Naive thymus-derived CD8-positive, alpha-beta T cell (primary cell): ENCODE data around the gene MIPEP. TPM values are rescaled to one million over a fixed set of nuclear protein-coding genes. Genes with fewer than 3 reads are reported as not detected.
A peak's percentile ranks its signal among the peaks of the same experiment; 100 is the strongest.

Experiments
- ATAC-seq, 2 donors: fragments of 150-1000 bp; cut with Tn5 transposase in 1 of 2; sonication (Bioruptor Pico), chemical (Tn5 transposase) in 1 of 2; 1 replicate in 1 of 2; 2 replicates in 1 of 2; pipeline ENCODE4 v1.10.0; 2021; ENCODE audit warnings: mild to moderate bottlenecking in 2 of 2, moderate library complexity in 2 of 2
- POLR2A ChIA-PET: fragments of 350-600 bp; sonication (Branson Sonifier 250); formaldehyde crosslinking; loops from one replicate; lab custom pipeline; 2021; ENCODE audit warnings: antibody characterized with exemption; lab: Charles Lee
- DNase-seq, 10 donors: peaks; one replicate each; pipeline versions ENCODE4 v3.0.0 to v3.0.0-alpha.2; 2020 to 2022
- H3K27ac Mint-ChIP-seq, 10 donors: one replicate each; pipeline ENCODE4 v1.8.0; 2020 to 2022; ENCODE audit warnings: mild to moderate bottlenecking in 10 of 10, mixed read lengths in 10 of 10, moderate library complexity in 4 of 10, inconsistent platforms in 1 of 10
- H3K27me3 Mint-ChIP-seq, 5 donors: one replicate each; pipeline ENCODE4 v1.8.0; 2021 to 2022; ENCODE audit warnings: mixed read lengths in 5 of 5
- H3K36me3 Mint-ChIP-seq, 3 donors: one replicate each; pipeline ENCODE4 v1.8.0; 2020 to 2022; ENCODE audit warnings: mixed read lengths in 3 of 3, mild to moderate bottlenecking in 2 of 3, inconsistent platforms in 1 of 3
- H3K4me1 Mint-ChIP-seq, 4 donors: one replicate each; pipeline ENCODE4 v1.8.0; 2021 to 2022; ENCODE audit warnings: mixed read lengths in 4 of 4
- H3K4me3 Mint-ChIP-seq, 10 donors: one replicate each; pipeline ENCODE4 v1.8.0; 2020 to 2022; ENCODE audit warnings: mild to moderate bottlenecking in 10 of 10, mixed read lengths in 10 of 10, moderate library complexity in 6 of 10, inconsistent platforms in 1 of 10
- H3K9me3 Mint-ChIP-seq, 9 donors: one replicate each; pipeline ENCODE4 v1.8.0; 2020 to 2022; ENCODE audit warnings: mixed read lengths in 9 of 9, mild to moderate bottlenecking in 3 of 9, inconsistent platforms in 1 of 9, moderate library complexity in 1 of 9
- polyA plus RNA-seq, 3 donors: library from polyadenylated mRNA; unstranded; fragments of 300-500 nt; fragmentation: Illumina TruSeq; gene quantifications; one replicate each; pipeline ENCODE4 v1.2.3, GENCODE V29; 2021
- total RNA-seq, 8 experiments: library from RNA in 2 of 8; stranded (reverse) in 2 of 8; gene quantifications; one replicate each; pipeline ENCODE4 v1.2.3 and lab custom pipeline; 2021 to 2026

The MIPEP gene
- total and polyA plus RNA-seq, 5 experiments from 2014 or later: 9.4 to 16.6 (median 14.0) TPM

GRCh38 chr13:23859455-23859854, 29.7 kb downstream of the MIPEP start:
- Mint-ChIP-seq H3K9me3 (no peaks in the 10 kb centered on the region), H3K4me1 (peaks cover 0 to 6% (median 0%) of the 10 kb centered on the region in 4 donors), H3K36me3 (peaks cover 0 to 63% (median 33%) of the 10 kb centered on the region in 3 donors), H3K27me3 (no peaks in the 10 kb centered on the region), H3K4me3 (no peak overlapping the region), H3K27ac (no peak overlapping the region)
- ATAC-seq: no peak
- POLR2A ChIA-PET: no interaction called here
- no peak for DNase-seq

- Mint-ChIP-seq H3K36me3 (peaks cover 0 to 65% (median 31%) of the 10 kb centered on the region in 3 donors), H3K9me3 (no peaks in the 10 kb centered on the region), H3K27me3 (no peaks in the 10 kb centered on the region), H3K27ac (peak overlapping the region in 1 of 10 donors; percentile 31), H3K4me1 (peaks cover 0 to 6% (median 0%) of the 10 kb centered on the region in 4 donors), H3K4me3 (no peak overlapping the region)
- DNase-seq (no peak), ATAC-seq (no peak)
- POLR2A ChIA-PET: interaction anchor here (0.6 kb wide), 1 partner anchor 82 kb away, joined by 3 read pairs; no protein-coding TSS in a partner anchor
Observed at GRCh38 chr13:23858546-23858945, 30.7 kb downstream of the MIPEP start.

GRCh38 chr13:23856008-23856750, 33.0 kb downstream of the MIPEP start:
- POLR2A ChIA-PET: no interaction called here
- Mint-ChIP-seq H3K9me3 (no peaks in the 10 kb centered on the region), H3K4me3 (no peak overlapping the region), H3K36me3 (peaks cover 0 to 59% (median 27%) of the 10 kb centered on the region in 3 donors), H3K27me3 (no peaks in the 10 kb centered on the region), H3K4me1 (peaks cover 0 to 6% (median 0%) of the 10 kb centered on the region in 4 donors), H3K27ac (peak overlapping the region in 2 of 10 donors; percentile 24 to 35)
- ATAC-seq (no peak), DNase-seq (no peak)

GRCh38 chr13:23855360-23855759, 33.8 kb downstream of the MIPEP start:
- Mint-ChIP-seq H3K9me3 (no peaks in the 10 kb centered on the region), H3K4me1 (peaks cover 0 to 5% (median 0%) of the 10 kb centered on the region in 4 donors), H3K27me3 (no peaks in the 10 kb centered on the region), H3K4me3 (no peak overlapping the region), H3K36me3 (peaks cover 5 to 60% (median 30%) of the 10 kb centered on the region in 3 donors), H3K27ac (no peak overlapping the region)
- ATAC-seq (no peak), DNase-seq (no peak)
- POLR2A ChIA-PET: no interaction called here

GRCh38 chr13:23852351-23852750, 36.8 kb downstream of the MIPEP start:
- peaks cover 0 to 22% (median 1%) of the 10 kb centered on the region in 4 donors for H3K4me1 Mint-ChIP-seq
- no peak overlapping the region for H3K27ac Mint-ChIP-seq
- no peak overlapping the region for H3K4me3 Mint-ChIP-seq
- DNase-seq (no peak), ATAC-seq (no peak)
- no peaks in the 10 kb centered on the region for H3K27me3 Mint-ChIP-seq
- POLR2A ChIA-PET: no interaction called here
- H3K9me3 Mint-ChIP-seq: no peaks in the 10 kb centered on the region
- H3K36me3 Mint-ChIP-seq: peaks cover 5 to 47% (median 35%) of the 10 kb centered on the region in 3 donors

GRCh38 chr13:23851106-23851505, 38.1 kb downstream of the MIPEP start:
- Mint-ChIP-seq H3K36me3 (peaks cover 8 to 52% (median 34%) of the 10 kb centered on the region in 3 donors), H3K4me1 (peaks cover 0 to 30% (median 1%) of the 10 kb centered on the region in 4 donors), H3K27me3 (no peaks in the 10 kb centered on the region), H3K27ac (peak overlapping the region in 1 of 10 donors; percentile 13), H3K9me3 (no peaks in the 10 kb centered on the region), H3K4me3 (no peak overlapping the region)
- no peak for ATAC-seq
- no peak for DNase-seq
- POLR2A ChIA-PET: no interaction called here

- Mint-ChIP-seq H3K36me3 (peaks cover 8 to 46% (median 29%) of the 10 kb centered on the region in 3 donors), H3K27ac (peak overlapping the region in 1 of 10 donors; percentile 13), H3K27me3 (no peaks in the 10 kb centered on the region), H3K4me3 (no peak overlapping the region), H3K4me1 (peaks cover 0 to 32% (median 1%) of the 10 kb centered on the region in 4 donors), H3K9me3 (no peaks in the 10 kb centered on the region)
- DNase-seq (no peak), ATAC-seq (no peak)
- POLR2A ChIA-PET: no interaction called here
Observed at GRCh38 chr13:23850134-23850533, 39.1 kb downstream of the MIPEP start.

GRCh38 chr13:23849670-23850069, 39.5 kb downstream of the MIPEP start:
- ATAC-seq (no peak), DNase-seq (no peak)
- POLR2A ChIA-PET: no interaction called here
- no peak overlapping the region for H3K27ac Mint-ChIP-seq
- H3K36me3 Mint-ChIP-seq: peaks cover 8 to 43% (median 28%) of the 10 kb centered on the region in 3 donors
- H3K4me3 Mint-ChIP-seq: no peak overlapping the region
- H3K27me3 Mint-ChIP-seq: no peaks in the 10 kb centered on the region
- H3K9me3 Mint-ChIP-seq: no peaks in the 10 kb centered on the region
- peaks cover 0 to 32% (median 1%) of the 10 kb centered on the region in 4 donors for H3K4me1 Mint-ChIP-seq

- ATAC-seq (no peak), DNase-seq (no peak)
- no peaks in the 10 kb centered on the region for H3K27me3 Mint-ChIP-seq
- POLR2A ChIA-PET: no interaction called here
- no peaks in the 10 kb centered on the region for H3K9me3 Mint-ChIP-seq
- H3K4me3 Mint-ChIP-seq: no peak overlapping the region
- H3K36me3 Mint-ChIP-seq: peaks cover 8 to 39% (median 30%) of the 10 kb centered on the region in 3 donors
- peak overlapping the region in 1 of 10 donors; percentile 63 for H3K27ac Mint-ChIP-seq
- peaks cover 7 to 39% (median 8%) of the 10 kb centered on the region in 4 donors for H3K4me1 Mint-ChIP-seq
Observed at GRCh38 chr13:23848646-23849141, 40.5 kb downstream of the MIPEP start.

- Mint-ChIP-seq H3K27me3 (no peaks in the 10 kb centered on the region), H3K4me1 (peaks cover 9 to 42% (median 10%) of the 10 kb centered on the region in 4 donors), H3K36me3 (peaks cover 8 to 41% (median 31%) of the 10 kb centered on the region in 3 donors), H3K27ac (no peak overlapping the region), H3K9me3 (no peaks in the 10 kb centered on the region), H3K4me3 (no peak overlapping the region)
- DNase-seq (no peak), ATAC-seq (no peak)
- POLR2A ChIA-PET: no interaction called here
Observed at GRCh38 chr13:23848019-23848418, 41.2 kb downstream of the MIPEP start.

GRCh38 chr13:23847497-23847896, 41.7 kb downstream of the MIPEP start:
- H3K27ac Mint-ChIP-seq: peak overlapping the region in 1 of 10 donors; percentile 36

GRCh38 chr13:23845105-23845725, 44.0 kb downstream of the MIPEP start:
- ATAC-seq (no peak), DNase-seq (no peak)
- H3K4me1 Mint-ChIP-seq: peaks cover 9 to 42% (median 10%) of the 10 kb centered on the region in 4 donors
- POLR2A ChIA-PET: no interaction called here
- H3K27ac Mint-ChIP-seq: no peak overlapping the region
- no peaks in the 10 kb centered on the region for H3K27me3 Mint-ChIP-seq
- H3K4me3 Mint-ChIP-seq: no peak overlapping the region
- H3K9me3 Mint-ChIP-seq: no peaks in the 10 kb centered on the region
- peaks cover 8 to 50% (median 34%) of the 10 kb centered on the region in 3 donors for H3K36me3 Mint-ChIP-seq

More at GRCh38 chr13:23847497-23847896, 41.7 kb downstream of the MIPEP start:
- DNase-seq (no peak), ATAC-seq (no peak)
- peaks cover 10 to 44% (median 32%) of the 10 kb centered on the region in 3 donors for H3K36me3 Mint-ChIP-seq
- no peak overlapping the region for H3K4me3 Mint-ChIP-seq
- POLR2A ChIA-PET: no interaction called here
- peaks cover 9 to 42% (median 10%) of the 10 kb centered on the region in 4 donors for H3K4me1 Mint-ChIP-seq
- no peaks in the 10 kb centered on the region for H3K9me3 Mint-ChIP-seq
- H3K27me3 Mint-ChIP-seq: no peaks in the 10 kb centered on the region

- Mint-ChIP-seq H3K4me3 (no peak overlapping the region), H3K27ac (peak overlapping the region in 5 of 10 donors; percentile 8 to 89 (median 28)), H3K36me3 (peaks cover 9 to 58% (median 30%) of the 10 kb centered on the region in 3 donors), H3K9me3 (no peaks in the 10 kb centered on the region), H3K4me1 (peaks cover 9 to 37% (median 10%) of the 10 kb centered on the region in 4 donors), H3K27me3 (no peaks in the 10 kb centered on the region)
- DNase-seq: no peak
- POLR2A ChIA-PET: no interaction called here
- ATAC-seq: no peak
Observed at GRCh38 chr13:23844132-23844531, 45.1 kb downstream of the MIPEP start.
